Right kidney (tissue), 1 donor: Measurements from ENCODE around the gene MRPL20.
"Not testable (repeated sequence)": the region's sequence is repeated elsewhere in the genome, so short reads cannot be mapped to it uniquely, and the experiment has no call there.

Experiments
- DNase-seq: peaks from one replicate; pipeline ENCODE4 v3.0.0-alpha.2; 2016

Gene MRPL20

DNA sequence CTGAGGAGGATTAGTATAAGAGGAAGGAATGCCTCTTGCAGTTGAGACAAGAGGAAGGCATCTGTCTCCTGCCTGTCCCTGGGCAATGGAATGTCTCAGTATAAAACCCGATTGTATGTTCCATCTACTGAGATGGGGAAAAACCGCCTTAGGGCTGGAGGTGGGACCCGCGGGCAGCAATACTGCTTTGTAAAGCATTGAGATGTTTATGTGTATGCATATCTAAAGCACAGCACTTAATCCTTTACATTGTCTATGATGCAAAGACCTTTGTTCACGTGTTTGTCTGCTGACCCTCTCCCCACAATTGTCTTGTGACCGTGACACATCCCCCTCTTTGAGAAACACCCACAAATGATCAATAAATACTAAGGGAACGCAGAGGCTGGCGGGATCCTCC is 3.1 kb upstream of the MRPL20 start:
- DNase-seq, result not testable (repeated sequence)

DNA sequence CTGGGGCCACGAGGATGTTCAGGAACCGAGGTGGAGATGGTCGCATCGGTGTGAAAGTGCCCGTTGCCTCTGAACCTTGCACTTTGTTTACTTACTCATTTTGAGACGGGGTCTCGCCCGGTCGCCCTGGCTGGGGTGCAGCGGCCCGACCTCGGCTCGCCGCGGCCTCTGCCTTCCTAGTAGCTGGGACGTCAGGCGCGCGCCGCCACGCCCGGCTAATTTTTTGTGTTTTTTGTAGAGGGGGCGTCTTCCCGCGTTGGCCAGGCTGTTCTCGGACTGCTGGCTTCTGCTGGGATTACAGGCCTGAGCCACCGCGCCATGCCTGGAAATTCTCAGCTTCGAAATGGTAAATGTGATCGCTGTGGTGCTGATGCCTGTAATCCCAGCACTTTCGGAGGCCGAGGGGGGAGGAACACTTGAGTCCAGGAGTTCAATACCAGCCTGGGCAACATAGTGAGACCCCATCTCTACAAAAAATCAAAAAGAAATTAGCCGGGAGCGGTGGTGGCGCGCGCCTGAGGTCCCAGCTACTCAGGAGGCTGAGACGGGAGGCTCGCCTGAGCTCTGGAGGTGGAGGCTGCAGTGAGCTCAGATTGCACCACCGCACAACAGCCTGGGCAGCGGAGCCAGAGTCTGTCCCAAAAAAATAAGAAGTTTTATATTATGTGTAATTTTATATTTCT is 684 bp upstream of the MRPL20 start:
- peak; percentile 81 for DNase-seq

DNA sequence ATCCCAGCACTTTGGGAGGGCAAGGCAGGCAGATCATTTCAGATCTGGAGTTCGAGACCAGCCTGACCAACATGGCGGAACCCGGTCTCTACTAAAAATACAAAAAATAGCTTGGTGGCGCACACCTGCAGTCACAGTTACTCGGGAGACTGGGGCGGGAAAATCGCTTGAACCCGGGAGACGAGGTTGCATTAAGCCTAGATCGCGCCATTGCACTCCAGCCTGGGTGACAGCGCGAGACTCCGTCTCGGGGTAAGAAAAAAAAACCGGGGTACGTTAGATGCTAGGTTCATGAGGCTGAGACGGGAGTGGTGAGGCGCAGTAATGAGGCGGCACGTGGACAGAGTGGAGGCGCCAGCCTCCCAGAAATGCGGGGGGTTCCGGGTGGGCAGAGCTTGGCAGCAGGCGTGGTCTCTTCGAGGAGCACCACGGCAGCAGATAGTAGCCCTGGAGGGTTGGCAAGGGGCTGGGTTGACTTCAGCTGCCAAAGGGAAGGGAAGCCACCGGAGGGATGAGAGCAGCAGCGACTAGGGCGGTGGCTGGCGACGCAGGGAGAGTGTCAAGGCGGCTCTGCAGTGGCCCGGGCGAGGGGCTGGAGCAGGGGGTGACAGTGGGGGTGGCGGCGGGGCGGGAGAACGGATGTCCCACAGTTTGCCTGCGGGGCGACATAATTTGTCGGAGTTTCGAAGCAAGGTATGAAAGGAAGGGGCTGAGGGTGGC is 832 bp downstream of the MRPL20 start:
- DNase-seq, result no peak

DNA sequence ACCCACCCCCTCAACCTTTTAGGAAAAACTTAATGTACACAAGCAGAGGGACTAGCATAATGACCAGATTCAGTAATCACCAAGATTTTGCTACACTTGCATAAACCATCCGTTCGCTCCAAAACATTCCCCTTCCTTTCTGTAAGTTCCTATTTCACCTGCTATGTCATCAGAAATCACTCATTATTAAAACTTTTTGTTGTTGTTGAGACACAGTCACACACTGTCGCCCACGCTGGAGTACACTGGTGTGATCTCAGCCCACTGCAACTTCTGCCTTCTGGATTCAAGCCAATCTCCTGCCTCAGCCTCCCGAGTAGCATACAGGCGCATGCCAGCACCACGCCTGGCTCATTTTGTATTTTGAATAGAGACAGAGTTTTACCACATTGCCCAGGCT is 3.4 kb downstream of the MRPL20 start:
- DNase-seq, result no peak

DNA sequence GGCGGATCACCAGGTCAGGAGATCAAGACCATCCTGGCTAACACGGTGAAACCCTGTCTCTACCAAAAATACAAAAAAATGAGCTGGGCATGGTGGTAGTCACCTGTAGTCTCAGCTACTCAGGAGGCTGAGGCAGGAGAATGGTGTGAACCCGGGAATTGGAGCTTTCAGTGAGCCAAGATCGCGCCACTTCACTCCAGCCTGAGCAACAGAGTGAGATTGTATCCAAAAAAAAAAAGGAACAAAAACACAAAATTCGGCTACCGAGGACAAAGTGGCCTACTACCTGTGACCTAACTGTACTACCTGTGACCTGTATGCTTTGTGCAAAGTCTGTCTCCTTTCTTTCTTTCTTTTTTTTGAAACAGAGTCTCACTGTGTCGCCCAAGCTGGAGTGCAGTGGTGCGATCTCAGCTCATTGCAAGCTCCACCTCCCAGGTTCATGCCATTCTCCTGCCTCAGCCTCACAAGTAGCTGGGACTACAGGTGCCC is 4.1 kb downstream of the MRPL20 start:
- not testable (repeated sequence) for DNase-seq

DNA sequence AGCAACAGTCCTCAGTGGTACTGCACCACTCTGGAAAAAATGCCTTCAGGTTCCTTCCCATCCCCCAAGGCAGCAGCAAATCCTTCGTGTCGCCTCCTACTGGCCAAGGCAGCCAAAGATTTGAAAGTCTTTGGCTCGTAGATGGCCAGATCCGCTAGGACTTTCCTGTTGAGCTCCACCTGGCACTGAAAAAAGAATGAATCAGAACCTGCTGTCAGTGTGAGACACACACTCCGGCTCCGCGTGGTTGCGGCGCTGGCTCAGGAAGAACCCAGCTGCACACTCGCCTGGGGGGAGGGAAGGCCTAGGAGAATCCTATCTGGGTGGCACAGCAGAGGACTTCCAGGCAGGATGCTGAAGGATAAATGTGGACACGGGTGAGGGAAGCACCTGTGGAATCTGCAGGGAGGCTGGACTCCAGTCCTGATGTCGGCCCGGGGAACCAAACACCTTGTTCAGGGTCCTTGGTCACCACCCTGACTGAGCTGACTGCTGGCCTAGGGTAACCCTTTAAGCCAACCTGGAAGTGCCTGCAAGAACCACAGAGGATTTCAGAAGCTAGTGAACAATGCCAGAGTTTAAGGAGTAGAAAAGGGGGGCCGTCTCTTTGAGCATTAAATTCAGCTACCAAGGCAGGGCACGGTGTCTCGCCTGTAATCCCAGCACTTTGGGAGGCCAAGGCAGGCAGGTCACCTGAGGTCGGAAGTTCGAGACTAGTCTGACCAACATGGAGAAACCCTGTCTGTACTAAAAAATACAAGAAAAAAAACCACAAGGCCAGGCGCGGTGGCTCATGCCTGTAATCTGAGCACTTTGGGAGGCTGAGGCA is 4.8 kb downstream of the MRPL20 start:
- DNase-seq, result no peak

DNA sequence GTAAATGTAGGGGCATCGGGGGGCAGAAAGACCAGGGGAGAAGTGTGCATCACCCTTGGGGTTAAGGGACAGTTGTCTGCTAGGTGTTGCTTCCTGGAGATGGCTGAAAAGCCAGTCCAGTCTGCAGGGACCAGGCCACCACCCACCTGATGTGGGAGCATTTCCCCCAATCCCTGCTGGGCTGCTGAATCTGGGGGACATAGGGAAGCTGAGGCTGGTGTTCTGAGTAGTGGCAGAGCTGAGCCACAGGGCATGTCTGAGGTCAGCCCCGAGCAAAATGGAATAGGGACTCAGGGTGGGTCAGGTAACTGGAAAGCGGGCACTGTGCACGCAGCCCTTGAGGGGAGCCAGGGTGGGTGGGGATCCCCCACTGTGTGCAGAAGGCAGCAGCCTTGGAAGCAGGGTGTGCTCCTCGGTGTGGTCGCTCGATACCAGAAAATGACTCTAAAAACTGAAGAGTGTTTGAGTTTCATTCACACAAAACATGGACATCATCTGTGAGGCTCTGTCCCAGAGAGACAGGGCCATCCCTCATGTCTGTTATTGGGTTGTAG is 5.6 kb downstream of the MRPL20 start:
- no peak for DNase-seq

DNA sequence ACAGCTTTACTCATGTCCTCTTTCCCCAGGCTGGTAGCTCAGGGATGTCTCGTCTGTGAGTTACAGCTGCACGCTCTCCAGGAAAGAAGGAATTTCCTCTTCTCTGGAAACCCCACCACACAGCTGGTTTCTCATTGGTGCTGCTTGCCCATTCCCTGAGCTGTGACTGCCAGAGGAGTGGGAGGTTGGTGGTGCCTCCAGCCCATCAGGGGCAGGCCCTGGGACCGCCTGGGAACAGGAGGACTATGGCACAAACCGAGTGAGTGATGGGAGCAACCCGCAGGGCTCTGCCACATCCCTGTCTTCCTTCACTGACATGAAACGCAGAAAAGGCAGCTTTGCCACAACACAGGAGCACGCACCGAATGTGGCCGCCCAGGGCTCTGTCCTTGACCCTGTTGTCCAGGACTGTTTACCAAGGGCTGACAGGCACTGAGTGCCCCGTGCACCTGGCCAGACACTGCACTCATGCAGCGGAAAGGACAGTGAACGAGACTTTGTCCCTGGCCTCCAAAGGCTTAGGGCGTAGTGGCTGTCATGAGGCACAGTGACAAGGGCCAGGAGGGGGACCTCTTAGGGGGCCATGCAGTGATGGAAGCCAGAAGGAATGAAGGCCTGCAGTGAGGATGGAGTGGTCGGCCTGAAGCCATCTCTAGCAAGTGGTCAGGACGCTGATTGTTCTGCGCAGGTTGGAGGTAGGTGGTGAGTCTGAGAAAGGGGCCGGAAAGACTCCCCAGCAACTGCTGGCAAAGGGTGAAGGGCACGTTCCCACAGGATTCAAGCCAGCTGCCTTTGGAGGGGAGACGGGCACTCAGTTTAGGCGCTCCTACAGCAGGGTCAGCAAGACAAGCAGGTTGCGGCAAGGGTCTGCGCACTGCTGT is 6.3 kb downstream of the MRPL20 start:
- DNase-seq, result no peak

DNA sequence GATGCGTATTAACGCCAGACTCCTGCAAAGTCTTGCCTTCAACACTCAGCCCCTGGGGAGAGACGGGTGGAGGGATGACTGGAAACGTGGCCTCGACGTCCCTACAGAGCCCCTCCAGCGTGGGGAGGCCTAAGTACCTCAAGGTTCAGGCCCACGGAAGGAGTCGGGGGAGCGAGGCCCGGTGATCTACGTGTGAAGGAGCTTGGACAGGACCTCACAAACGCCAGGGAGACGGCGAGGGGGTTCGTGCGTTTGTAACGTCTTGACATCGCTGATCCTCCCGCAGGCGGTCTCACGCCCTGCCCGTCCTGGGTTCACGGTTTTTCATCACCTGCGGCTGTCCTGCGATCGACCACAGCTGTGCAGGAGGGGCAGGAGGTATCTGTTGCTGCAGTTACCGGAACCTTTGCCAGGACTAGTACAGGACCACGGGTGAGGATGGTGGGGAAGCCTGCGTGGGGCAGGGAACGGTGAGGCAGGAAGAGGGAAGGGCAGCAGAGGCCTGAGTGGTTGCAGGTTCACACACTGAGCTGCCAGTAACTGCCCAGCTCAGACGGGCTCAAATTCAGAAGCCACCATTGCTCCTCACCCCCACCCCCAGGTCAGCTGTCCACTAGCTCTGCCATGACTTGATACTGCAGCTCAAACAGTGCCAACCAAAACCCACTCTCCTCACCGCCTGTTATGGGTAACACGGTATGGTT is 7.1 kb downstream of the MRPL20 start:
- no peak for DNase-seq

DNA sequence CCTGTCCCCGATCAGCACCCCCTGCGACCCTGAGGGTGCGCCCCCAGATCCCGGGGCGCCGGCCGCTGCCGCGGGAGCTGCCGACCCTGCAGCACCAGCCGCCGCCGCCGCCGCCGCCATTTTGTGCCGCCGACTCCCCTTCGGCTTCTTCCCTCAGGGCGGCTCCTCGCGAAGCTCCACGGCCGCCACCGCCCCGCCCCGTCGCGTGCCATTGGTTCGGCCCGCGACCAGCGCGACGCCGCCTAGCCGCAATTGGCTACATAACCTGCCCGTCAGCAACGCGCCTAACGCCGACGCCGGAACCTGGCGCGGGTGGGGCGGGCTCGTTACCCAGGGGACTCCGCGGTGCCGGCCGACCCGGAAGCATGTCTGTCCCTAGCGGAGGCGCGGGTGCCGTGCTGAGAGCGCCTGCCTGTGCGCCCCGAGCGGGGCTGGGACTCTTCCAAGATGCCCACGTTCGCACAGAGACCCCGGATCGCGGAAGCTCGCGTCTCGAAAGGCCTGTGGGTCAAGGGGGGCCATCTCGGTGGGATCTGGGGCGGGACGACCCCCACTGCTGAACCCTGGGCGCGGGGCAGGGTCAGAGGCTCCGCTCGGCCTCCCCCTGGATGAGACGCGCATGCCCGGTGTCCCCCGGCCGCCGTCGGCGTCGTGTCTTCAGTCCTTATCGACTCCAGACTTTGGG is 7.8 kb downstream of the MRPL20 start, which contains the start of gene CCNL2:
Gene CCNL2 (minus strand): TSS at position 149 of the 685 bp plus-strand sequence. CDS start 29 bp downstream, at position 120.
- peak; percentile 95 for DNase-seq

DNA sequence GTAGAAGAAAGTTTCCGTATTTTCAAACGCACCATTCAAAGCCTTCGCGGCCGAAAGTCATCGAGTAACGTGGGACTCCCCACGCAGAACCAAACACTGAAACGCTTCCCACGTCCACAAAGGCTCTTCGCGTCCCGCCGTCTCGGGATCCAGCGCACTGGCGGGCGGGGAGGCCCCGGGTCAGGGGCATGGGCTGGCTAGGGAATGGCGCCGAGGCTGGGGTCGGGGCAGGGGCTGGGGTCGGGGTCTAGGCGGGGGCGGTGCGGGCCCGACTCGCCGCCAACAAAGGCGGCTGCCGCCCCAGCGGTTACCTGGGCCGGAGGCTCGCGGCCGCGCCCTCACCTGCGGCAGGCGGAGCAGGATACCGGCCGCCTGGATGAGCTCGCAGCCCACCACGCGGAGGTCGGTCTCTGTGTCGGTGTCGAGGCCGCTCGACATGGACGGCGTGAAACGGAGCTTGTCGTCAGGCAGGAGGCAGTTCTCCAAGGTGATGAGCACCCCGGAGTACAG is 8.4 kb downstream of the MRPL20 start:
- DNase-seq, result no peak

DNA sequence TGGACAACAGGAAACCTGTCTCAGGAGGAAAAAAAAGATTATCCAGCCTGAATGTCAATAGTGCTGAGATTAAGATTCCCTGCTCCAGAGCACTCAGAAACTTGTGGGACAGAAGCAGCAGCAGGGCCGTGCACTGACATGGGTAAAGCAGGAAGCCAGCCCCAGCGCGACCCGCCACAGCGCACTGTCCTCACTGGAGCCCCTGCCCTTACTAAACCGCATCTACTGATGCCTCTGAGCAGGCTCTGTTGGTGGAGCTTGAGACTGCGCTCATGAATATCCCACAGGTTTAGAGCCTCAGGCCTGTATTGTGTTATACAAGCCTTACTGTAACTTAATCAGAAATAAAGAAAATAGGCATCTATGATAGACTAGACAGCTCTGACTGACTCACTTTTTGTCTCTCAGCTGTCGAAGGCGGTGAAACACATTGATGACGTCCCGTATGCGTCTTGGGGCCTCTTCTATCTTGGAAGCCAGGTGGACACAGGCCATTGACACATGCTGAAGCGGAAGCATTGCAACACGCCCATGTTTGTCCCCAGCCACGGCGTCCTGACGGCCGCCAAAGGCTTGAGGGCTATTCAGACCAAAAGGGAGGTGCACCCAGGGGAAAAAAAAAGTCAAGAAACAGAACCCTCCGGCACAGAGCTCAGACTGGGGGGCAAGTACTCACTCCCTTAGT is 9.1 kb downstream of the MRPL20 start:
- no peak for DNase-seq

DNA sequence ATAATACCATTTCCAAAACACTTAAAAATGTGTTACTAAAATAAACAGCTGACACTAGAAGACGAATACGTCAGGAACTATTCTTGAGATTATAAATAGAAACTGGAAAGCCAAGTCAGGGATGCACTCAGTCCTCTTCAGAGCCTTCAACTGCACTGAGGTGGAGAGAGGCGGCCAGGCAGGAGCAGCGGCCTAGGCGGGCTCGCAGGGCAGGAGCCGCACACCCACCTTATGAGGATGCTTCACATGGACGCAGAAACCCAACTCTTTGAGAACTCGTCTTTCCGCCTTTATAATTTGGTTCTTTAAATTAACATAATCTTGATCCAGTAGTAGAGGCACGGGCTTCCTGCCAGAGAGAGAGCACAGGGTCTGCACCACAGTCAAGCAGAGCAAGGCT is 11.9 kb downstream of the MRPL20 start:
- no peak for DNase-seq

DNA sequence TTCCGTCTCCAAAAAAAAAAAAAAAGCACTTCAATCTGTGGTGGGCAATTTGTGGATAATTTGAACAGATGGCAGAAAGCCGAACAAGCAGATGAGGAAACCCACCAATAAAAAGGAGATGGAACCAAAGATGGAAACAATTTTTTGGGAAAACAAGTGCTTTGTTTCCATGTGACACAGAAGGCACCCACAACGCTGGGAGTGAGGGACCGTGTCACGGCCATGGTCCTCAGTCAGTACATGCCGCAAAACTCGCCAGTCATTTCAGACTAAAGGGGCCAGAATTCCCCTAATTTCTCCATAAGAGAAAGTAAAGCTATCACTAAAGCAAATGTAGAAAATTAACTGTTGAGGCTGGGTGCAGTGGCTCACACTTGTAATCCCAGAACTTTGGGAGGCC is 13.0 kb downstream of the MRPL20 start:
- DNase-seq, result no peak

DNA sequence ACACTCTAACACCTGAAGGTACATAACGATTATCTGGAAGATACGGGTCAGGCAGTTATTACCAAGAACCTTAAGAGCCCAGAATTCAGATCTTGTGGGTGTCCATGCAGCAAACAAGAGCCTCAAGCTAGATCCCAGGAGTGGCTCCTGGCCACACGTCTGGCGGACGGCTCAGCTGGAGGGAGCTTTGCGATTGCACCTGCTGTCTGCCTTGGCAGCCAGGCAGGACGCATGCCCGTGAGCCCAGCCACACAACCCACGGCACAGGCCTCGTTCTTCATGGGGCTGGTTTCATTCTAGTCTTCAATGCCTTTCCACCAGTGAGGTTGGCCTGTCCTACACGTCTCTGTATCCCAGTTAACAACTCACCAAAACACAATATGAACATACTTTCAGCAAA is 13.7 kb downstream of the MRPL20 start:
- no peak for DNase-seq

DNA sequence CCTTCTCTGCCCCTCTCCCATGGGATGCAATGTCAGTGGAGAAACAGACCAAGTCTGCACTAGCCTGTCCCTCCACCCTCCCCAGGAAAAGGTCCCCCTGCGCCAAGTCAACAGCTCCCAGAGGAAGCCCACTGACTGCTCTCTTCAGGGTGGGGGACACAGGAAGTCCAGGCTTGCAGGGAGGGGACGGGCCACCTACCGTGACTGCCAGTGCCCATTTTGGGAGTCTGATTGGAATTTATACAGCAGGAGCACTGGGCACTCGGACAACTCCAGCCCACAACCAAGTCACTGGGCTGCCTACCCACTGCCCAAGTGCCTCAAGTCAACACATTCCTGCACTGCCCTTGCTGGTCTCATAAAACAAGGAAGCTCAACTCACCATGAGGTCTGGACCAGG is 14.1 kb downstream of the MRPL20 start:
- no peak for DNase-seq

DNA sequence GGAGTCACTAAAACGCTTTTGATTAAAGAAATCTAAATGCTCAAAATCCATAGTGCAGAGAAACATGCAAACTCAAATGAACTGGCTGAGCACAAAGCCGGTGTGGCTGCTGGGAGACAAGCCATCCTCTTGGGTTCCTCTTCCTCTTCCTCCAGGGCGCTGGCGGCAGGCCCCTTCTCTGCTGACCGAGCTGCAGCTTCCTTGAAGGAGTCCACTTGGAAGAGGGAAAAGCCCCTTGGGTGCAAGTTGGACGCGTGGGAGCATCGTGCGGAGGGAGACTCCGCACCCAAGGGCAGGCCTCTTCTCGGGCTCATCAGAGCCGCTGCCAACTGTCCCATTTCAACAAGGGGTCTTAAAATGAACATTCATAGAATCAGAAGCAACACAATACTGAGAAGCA is 15.9 kb downstream of the MRPL20 start:
- no peak for DNase-seq

DNA sequence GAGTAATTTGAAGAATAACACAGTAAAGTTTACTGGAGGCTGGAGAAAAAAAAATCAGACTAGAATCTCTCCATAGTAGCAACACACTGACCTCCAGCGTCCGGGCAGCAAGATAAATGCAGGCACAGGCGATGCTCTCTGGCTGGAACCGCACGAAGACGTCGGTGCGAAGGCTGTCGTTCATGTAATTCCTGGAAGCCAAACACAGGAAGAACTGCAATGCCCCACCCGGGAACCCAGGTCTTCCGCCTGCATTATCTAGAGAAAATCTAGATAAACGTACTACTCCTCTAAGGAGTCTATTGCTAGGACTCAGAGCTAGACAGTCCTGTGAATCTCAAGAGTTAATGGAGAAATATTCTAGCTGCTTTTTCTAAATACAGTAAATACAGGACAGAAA is 16.4 kb downstream of the MRPL20 start:
- no peak for DNase-seq

DNA sequence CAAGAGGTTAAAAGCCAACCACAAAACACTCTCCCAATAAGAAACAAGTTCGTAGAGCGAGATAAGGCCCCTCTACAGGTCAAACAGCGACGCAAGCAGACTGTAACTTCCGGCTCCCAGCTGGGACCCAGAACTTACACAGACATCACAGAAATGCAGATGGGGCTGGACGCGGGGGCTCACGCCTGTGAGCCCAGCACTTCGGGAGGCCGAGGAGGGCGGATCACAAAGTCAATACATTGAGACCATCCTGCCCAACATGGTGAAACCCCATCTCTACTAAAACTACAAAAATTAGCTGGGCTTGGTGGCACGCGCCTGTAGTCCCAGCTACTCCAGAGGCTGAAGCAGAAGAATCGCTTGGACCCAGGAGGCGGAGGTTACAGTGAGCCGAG is 19.0 kb downstream of the MRPL20 start:
- DNase-seq, result no peak
